Left ventricle myocardium inferior (tissue), 1 donor: ENCODE data around the gene GYS2. TPM values are rescaled to one million over a fixed set of nuclear protein-coding genes. Genes with fewer than 3 reads are reported as not detected.

Experiments
- DNase-seq: peaks from one replicate; pipeline ENCODE4 v3.0.0-alpha.2; 2020
- H3K27ac ChIP-seq: fragments of 200-600 bp; replicated peaks from 2 replicates; pipeline ENCODE4 v1.8.0; 2021
- H3K27me3 ChIP-seq: fragments of 200-600 bp; 2 replicates; pipeline ENCODE4 v1.8.0; 2021; ENCODE audit warnings: low read depth
- H3K36me3 ChIP-seq: fragments of 200-600 bp; 2 replicates; pipeline ENCODE4 v1.8.0; 2021
- H3K4me1 ChIP-seq: fragments of 200-600 bp; 2 replicates; pipeline ENCODE4 v1.8.0; 2021
- H3K4me3 ChIP-seq: fragments of 200-600 bp; 2 replicates; pipeline ENCODE4 v1.8.0; 2021; ENCODE audit warnings: mild to moderate bottlenecking, moderate library complexity
- H3K9me3 ChIP-seq: fragments of 200-600 bp; replicated peaks from 2 replicates; pipeline ENCODE4 v1.8.0; 2021
- CTCF ChIP-seq: fragments of 200-600 bp; IDR thresholded peaks from 2 replicates; pipeline ENCODE4 v1.8.0; 2021; ENCODE audit warnings: antibody characterized with exemption, mild to moderate bottlenecking, borderline replicate concordance
- intact Hi-C: fragments of 100-400 bp; cut with micrococcal nuclease; formaldehyde crosslinking; loops from one replicate; pipeline ENCODE4 v1.11.0; 2022
- total RNA-seq: library from RNA; stranded (reverse); fragmentation: NEBNext Ultra II Directional; extraction: Animal tissue kit (Norgen Biotek cat#: 25700); gene quantifications from one replicate; pipeline ENCODE4 v1.2.1, GENCODE V29; 2021
- donor health status: DM: no; HTN: yes; CAD: no; lungs with severe emphysema.

Gene GYS2
- total RNA-seq, 1 donor from 2014 or later, result not detected

GRCh38 chr12:21561158-21561557, 43.5 kb downstream of the GYS2 start:
- TF ChIP-seq CTCF, result no peak
- Histone ChIP-seq H3K36me3 (no peaks in the 10 kb centered on the region), H3K4me3 (no peak overlapping the region), H3K9me3 (no peaks in the 10 kb centered on the region), H3K27ac (no peak overlapping the region), H3K27me3 (no peaks in the 10 kb centered on the region), H3K4me1 (no peaks in the 10 kb centered on the region)
- DNase-seq, result no peak
- intact Hi-C loops, result no loop called here

DNA sequence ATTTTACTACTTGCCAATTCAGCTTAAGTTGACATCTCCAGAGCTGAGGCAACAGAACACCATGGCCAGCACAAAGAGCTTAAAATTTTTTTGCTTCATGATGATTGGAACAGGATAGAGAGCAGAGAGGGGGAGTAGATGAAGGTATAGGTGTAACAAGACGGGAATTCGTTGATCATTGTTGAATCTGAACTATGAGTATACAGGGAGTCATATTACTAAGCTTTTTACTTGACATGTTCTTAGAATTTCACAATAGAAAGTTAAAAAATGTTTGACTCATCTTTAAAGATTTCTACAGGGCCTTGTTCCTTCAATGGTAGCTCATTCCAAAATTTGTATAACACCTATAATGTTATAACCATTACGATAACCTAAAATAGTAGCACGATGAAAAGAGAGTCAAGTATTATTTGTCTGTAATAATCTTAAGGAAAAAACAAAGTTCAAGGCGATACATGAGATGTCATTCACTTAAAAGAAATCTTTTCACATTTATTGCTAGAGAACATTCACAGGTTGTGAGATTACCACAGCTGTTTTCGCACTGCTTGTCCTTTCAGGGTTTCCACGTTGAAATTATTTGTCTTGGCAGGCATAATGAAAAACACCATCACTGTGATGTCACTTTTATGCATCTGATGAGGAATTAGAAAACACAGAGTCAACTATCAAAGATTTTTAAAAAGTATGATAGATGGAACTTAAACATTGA, 44.6 kb downstream of the GYS2 start:
- H3K27ac ChIP-seq, result peak overlapping the region; percentile 7
- H3K9me3 ChIP-seq, result no peaks in the 10 kb centered on the region
- no peak overlapping the region for H3K4me3 ChIP-seq
- no peaks in the 10 kb centered on the region for H3K36me3 ChIP-seq
- no peak for TF ChIP-seq CTCF
- intact Hi-C loops, result no loop called here
- H3K4me1 ChIP-seq, result no peaks in the 10 kb centered on the region
- H3K27me3 ChIP-seq, result no peaks in the 10 kb centered on the region
- no peak for DNase-seq

DNA sequence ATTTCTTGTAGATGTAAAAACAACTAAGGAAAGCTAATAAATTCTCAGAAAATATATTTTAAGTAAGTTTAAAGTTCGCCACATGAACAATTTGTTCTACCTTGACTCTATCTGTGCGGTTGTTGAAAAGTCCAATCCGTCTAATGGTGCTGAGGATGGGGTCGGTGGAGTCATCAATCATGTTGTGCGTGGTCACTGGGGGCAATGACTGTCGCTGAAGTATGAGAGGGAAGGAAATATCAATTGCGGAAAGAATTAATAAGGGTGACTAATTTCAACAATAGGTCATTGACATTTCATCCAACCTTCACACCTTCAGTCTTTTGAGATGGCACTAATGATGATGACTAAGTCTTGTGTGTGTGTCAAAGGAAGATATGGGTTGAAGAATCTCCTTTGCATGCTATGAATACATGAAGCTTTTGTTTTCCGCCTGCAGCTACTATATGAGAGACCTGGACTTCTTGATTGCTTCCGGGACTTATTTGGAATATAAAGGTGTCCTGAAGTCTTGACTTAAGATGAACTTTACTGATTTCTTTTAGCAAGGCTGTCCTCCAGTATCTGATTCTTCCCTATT, 46.5 kb downstream of the GYS2 start:
- TF ChIP-seq CTCF, result no peak
- H3K4me1 ChIP-seq, result no peaks in the 10 kb centered on the region
- H3K4me3 ChIP-seq, result no peak overlapping the region
- H3K9me3 ChIP-seq, result no peaks in the 10 kb centered on the region
- DNase-seq, result no peak
- H3K27ac ChIP-seq, result no peak overlapping the region
- no peaks in the 10 kb centered on the region for H3K36me3 ChIP-seq
- intact Hi-C loops, result no loop called here
- no peaks in the 10 kb centered on the region for H3K27me3 ChIP-seq

- Histone ChIP-seq H3K4me3 (no peak overlapping the region), H3K27ac (no peak overlapping the region), H3K36me3 (no peaks in the 10 kb centered on the region), H3K27me3 (no peaks in the 10 kb centered on the region), H3K9me3 (no peaks in the 10 kb centered on the region), H3K4me1 (peaks cover 25% of the 10 kb centered on the region)
- DNase-seq, result no peak
- intact Hi-C loops, result no loop called here
- TF ChIP-seq CTCF, result no peak
Observed at GRCh38 chr12:21553329-21553675, 51.3 kb downstream of the GYS2 start.

DNA sequence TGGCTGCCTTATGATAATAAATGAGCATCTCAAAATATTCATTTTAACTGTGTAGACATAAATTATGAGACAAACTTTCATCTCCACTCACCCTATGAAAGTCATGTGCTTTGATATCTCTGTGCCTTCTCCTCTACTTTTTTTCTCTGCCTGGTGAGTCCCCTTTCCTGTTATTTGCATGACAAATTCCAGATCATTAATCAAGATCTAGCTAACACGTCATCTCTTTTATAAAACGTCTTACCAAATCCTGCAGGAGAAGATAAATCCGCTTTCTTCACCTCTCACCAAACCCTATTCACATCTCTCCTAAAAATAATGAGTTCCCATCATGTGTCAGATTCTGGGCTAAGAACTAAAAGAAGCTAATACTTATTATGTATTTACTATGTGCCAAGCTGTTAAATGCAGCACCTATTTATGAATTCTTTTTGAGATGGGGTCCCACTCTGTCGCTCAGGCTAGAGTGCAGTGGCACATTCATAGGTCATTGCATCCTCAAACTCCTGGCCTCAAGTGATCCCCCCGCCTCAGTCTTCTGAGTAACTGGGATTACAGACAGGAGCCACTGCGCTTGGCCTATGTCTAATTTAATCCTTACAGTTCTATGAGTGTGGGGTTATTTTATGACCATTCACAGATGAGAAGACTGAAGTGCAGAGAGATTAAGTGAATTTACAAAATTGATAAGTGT, 51.9 kb downstream of the GYS2 start:
- Histone ChIP-seq H3K27ac (peak overlapping the region; percentile 72), H3K9me3 (no peaks in the 10 kb centered on the region), H3K4me3 (no peak overlapping the region), H3K4me1 (peaks cover 25% of the 10 kb centered on the region), H3K27me3 (no peaks in the 10 kb centered on the region), H3K36me3 (no peaks in the 10 kb centered on the region)
- no peak for TF ChIP-seq CTCF
- intact Hi-C loops, result no loop called here
- DNase-seq, result no peak
